Fibroblast of the conjunctiva (primary cell): Measurements from ENCODE around the gene PRDX2.
A peak's percentile ranks its signal among the peaks of the same experiment; 100 is the strongest.

Experiments
- DNase-seq: peaks from one replicate; pipeline ENCODE4 v3.0.0-alpha.2; 2010; ENCODE audit warnings: low read depth

The PRDX2 gene

GRCh38 chr19:12792051-12792852 is 9.3 kb downstream of the PRDX2 start:
- no peak for DNase-seq

- peak; percentile 96 for DNase-seq
Observed at GRCh38 chr19:12791345-12792050, 10.1 kb downstream of the PRDX2 start, which contains the start of gene JUNB. Gene JUNB (plus strand): TSS chr19:12791486. CDS start chr19:12791772, 286 bp downstream.

GRCh38 chr19:12790628-12791344 is 10.8 kb downstream of the PRDX2 start:
- no peak for DNase-seq

GRCh38 chr19:12789904-12790619 is 11.5 kb downstream of the PRDX2 start:
- peak; percentile 93 for DNase-seq

GRCh38 chr19:12789098-12789903 is 12.3 kb downstream of the PRDX2 start:
- DNase-seq: no peak

GRCh38 chr19:12788682-12789097 is 12.9 kb downstream of the PRDX2 start:
- peak; percentile 52 for DNase-seq

- no peak for DNase-seq
Observed at GRCh38 chr19:12788042-12788681, 13.4 kb downstream of the PRDX2 start.

- DNase-seq: no peak
Observed at GRCh38 chr19:12787458-12787857, 14.1 kb downstream of the PRDX2 start.

GRCh38 chr19:12786952-12787351 is 14.6 kb downstream of the PRDX2 start:
- DNase-seq: no peak

- DNase-seq: no peak
Observed at GRCh38 chr19:12786141-12786870, 15.3 kb downstream of the PRDX2 start.

- no peak for DNase-seq
Observed at GRCh38 chr19:12785431-12786031, 16.1 kb downstream of the PRDX2 start.

GRCh38 chr19:12784871-12785430 is 16.6 kb downstream of the PRDX2 start:
- no peak for DNase-seq

- no peak for DNase-seq
Observed at GRCh38 chr19:12784394-12784870, 17.2 kb downstream of the PRDX2 start.

GRCh38 chr19:12783849-12784393 is 17.7 kb downstream of the PRDX2 start:
- DNase-seq: no peak

GRCh38 chr19:12783291-12783848 is 18.2 kb downstream of the PRDX2 start:
- DNase-seq: no peak

GRCh38 chr19:12782424-12783290 is 18.9 kb downstream of the PRDX2 start:
- no peak for DNase-seq

GRCh38 chr19:12782174-12782423 is 19.5 kb downstream of the PRDX2 start:
- DNase-seq: no peak
